Measurements from ENCODE around the gene HIVEP1.

The HIVEP1 gene

GRCh38 chr6:12020187-12020791 lies 8.2 kb downstream of the HIVEP1 start:
- no peak for DNase-seq (ENCODE audit: low read depth)

GRCh38 chr6:12022481-12022880 lies 10.4 kb downstream of the HIVEP1 start:
- no peak for DNase-seq (ENCODE audit: low read depth)

GRCh38 chr6:12022953-12023388 lies 10.9 kb downstream of the HIVEP1 start:
- DNase-seq (ENCODE audit: low read depth) = no peak

DNA sequence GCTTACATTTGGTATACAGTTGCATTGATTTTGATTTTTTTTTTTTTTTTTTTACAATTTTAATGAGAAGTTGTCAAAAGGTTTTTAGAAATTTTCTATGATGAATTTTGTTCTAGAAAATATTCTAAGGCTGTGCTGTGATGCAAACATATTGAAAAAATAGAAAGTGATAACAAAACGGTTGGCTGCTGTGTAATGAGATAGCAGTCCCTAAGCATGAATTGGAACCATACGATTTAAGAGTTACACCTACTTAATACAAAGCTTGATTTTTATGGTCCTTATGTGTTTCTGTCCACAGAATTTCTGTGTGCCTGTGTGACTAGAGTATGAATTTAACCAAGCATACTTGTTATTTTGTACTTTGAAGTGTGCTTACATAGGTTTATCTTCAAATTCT lies 12.1 kb downstream of the HIVEP1 start:
- DNase-seq (ENCODE audit: low read depth) = no peak

GRCh38 chr6:12024699-12025434 lies 12.8 kb downstream of the HIVEP1 start:
- no peak for DNase-seq (ENCODE audit: low read depth)

GRCh38 chr6:12026120-12026519 lies 14.0 kb downstream of the HIVEP1 start:
- no peak for DNase-seq (ENCODE audit: low read depth)

DNA sequence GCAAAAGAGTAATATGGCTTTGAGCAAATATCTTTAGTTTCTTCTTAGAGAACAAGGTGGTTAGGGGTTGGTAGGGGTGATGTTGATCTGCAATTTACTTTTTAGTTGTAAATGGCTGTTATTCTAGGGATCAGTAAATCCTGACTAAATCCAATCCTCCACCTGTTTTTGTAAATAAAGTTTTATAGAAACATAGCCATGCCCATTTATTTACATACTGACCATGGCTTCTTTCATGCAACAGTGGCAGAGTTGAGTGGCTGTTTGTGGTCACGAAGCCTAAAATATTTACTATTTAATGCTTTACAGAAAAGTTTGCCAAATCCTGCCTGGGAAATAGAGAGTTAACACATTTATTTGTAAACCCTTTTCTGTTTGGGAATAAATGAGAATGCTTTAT lies 14.7 kb downstream of the HIVEP1 start:
- DNase-seq (ENCODE audit: low read depth) = no peak

GRCh38 chr6:12028213-12028612 lies 16.1 kb downstream of the HIVEP1 start:
- DNase-seq (ENCODE audit: low read depth) = no peak

GRCh38 chr6:12029979-12030737 lies 18.0 kb downstream of the HIVEP1 start:
- no peak for DNase-seq (ENCODE audit: low read depth)

- DNase-seq (ENCODE audit: low read depth) = no peak
Observed at GRCh38 chr6:12030993-12031550, 19.0 kb downstream of the HIVEP1 start.

DNA sequence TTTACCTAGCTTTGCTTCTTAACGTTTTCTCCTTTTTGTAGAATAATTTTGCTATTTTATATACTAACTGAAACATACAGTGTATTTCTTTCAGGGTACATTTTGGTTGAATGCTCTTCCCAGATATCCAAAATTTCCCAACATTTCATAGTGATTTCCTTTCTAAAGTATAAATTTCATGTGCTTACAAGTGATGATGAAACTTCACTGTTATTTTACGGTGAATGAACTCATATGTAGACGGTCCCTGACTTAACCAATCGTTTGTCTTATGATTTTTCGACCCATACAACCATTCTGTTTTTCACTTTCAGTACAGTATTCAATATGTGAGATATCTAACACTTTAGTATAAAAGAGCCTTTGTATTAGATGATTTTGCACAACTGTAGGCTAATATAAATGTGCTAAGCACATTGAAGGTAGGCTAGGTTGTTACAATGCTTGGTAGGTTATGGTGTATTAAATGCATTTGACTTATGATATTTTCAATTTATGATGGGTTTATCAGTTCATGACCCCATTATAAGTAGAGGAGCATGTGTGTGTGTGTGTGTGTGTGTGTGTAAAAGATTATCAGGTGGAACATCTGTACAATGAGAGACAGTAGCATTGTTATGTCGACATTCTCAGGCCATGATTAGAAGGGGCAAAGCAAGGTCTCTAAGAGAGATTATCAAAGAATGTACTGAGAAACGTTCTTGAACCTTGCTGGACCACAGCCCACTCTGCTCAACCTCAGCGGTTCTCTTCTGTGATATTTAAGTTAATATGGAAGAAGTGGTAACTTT lies 20.9 kb downstream of the HIVEP1 start:
- no peak for DNase-seq (ENCODE audit: low read depth)

DNA sequence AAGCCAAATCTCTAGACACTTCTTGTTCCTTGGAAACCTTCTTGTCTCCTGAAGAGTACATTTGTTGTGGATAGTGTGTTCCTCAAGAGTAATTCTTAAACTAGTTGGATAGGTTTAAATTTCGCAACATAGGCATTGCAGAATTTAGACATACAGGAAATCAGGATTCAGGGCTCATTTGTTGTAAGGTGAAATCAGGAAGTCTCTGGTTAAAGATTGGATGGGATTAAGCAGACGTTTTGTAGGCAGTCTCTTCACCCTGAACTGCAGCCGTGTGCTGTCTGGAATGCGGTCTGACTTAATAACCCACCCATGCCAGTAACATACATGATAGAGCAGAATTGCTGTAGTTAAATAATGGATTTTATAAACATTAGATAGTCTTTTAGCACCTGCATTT lies 21.7 kb downstream of the HIVEP1 start:
- DNase-seq (ENCODE audit: low read depth) = no peak

DNA sequence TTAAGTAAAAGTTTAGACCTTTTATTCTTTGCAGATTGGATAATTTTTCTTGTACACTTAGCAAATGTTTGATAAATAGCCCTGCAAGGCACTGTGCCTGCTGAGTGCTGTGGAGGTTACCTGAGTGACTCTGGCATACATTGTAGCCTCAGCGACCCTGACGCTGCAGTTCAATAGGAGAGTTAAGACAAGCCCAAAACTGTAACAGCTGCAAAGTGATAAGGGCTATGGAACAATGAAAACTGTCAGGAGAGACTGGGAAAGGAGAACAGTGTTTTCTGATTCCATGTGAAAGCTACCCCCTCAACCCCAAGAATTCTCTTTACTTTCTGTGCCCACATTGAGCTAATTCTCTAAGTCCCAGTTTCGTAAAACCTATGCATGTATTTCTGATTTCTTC lies 22.2 kb downstream of the HIVEP1 start:
- no peak for DNase-seq (ENCODE audit: low read depth)

DNA sequence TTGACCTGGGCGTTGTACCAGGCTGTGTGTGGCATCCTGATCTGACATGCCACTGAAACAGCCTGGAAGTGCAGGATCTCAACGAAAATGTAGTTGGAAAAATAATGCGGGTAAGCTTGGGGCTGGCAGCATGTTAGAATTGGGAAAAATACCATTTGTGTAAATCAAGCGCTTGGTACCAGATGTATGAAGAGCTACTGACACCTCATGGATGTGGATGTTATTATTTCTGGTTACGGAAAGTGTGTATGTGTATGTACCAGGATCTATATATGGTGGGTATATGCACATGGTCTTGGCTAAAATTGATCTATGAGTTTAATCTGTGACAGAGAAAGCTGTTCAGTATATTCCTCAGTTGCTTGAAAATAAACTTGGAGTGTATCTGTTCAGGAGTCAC lies 22.7 kb downstream of the HIVEP1 start:
- DNase-seq (ENCODE audit: low read depth) = no peak

DNA sequence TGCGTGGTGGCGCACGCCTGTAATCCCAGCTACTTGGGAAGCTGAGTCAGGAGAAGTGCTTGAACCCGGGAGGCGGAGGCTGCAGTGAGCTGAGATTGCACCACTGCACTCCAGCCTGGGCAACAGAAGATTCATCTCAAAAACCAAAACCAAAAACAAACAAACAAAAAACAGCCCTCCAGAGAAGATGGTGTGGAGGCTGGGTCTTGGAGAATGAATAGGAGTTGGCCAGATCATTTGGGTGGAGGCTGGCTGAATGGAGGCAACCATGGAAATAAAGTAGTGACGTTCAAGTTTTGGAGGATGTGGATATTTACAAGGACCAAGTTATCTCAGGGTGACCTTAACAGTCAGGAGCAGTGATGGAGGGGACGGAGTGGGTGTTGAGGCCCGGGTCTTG lies 24.7 kb downstream of the HIVEP1 start:
- no peak for DNase-seq (ENCODE audit: low read depth)

GRCh38 chr6:12037798-12038197 lies 25.7 kb downstream of the HIVEP1 start:
- DNase-seq (ENCODE audit: low read depth) = no peak

DNA sequence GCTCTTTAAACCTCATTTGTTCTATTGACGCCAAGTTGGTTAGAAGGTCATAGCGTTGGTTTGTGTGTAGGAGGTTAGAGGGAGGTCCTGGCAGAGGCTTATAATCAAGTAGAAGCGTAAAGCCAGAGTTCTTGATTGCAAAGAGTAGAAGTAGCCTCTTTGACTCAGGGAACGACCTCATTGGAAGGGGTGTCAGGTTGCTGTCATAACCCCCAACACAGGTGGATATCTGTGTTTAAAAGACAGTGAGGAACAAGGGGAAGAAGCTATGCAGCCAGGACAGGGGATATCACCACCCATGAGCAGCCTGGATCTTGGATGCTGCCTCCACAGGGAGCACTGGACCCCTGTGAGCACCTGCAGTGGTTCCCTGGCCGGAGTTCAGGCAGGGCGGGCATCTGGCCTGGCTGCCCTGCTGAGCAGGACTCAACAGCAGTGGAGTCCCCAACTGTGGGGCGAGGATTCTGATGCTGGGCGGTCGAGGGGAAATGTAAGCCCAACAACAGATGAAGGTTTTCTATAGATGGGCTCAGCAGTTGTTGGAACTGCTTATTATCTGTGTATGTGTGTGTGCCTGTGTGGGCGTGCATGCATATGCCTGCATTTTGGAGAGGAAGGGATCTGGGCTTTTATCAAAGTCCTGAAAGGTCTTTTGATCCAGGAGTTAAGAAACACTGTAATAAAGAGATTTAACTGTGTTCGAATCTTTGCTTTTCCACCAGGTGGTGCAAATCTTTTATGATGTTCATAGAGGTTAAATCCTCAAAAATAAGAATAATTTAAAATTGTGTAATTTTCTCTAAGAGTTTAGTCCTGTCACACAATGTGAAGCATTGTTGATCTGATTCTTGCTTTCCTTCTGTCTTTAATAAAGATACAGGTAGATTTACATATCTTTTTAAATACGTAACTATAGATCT lies 27.7 kb downstream of the HIVEP1 start:
- no peak for DNase-seq (ENCODE audit: low read depth)

DNA sequence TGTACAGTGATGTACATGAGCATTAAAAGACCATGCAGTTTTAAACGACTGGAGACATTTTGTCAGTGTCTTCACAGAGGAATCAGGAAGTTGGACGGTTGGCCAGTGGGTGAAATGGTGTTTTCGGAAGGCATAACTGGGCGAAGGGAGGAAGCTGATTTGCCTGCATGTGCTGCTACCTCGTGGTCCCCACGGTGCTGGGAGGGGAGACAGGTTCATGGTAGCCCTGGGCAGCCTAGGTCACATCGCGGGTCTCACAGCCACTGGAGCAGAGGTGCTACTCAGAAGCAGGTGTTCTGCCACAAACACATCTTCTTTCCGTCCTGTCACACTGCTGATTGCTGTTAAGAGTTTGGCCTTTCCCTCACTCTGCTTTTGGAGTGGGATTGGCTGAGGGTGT lies 35.2 kb downstream of the HIVEP1 start:
- no peak for DNase-seq (ENCODE audit: low read depth)

DNA sequence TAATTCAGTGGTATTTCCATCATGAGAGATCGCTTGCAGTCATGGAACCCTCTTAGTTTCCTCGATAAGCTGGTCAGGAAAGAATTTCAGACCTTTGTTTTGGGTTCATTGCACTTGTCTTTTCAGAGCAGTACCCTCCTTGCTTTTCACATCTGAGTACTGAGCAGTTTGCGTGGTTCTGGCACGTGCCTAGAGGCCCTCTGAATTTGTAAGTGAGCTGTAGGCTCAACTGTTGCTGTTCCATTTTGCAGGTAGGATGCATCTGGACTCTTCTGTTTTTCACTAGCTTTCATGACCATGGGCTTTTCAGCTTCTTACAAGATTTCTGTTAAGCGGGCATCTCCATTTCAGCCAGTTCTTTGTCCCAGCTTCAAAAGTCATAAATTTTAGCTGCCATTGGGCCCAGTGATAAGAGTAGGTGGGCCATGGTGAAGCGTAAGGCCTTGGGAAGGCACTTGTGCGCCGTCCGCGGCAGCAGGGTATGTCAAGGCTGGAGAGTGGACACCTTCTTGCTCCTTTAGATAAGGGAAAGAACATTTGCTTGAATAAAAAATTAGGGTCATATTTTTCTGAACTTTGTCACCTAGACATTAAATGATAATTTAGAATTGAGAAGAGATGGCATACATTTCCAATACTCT lies 35.8 kb downstream of the HIVEP1 start:
- DNase-seq (ENCODE audit: low read depth) = no peak

DNA sequence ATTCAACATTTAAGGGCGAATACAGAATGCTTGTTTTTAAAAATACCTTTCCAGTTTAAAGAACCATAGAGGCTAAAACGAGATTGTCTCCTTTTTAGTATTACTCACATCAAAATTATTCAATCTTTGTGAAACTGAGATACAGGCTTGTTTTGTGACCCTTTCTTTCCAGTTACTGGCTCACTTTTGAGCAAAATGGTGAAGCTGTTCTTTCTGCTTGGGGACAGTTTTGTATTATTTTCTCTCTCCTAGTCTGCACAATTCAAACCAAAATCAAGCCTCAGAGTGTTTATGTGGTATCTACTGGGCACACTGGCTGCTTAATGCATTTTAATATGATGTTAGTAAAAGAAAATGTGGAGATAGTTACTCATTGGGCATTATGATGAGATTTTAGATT lies 36.5 kb downstream of the HIVEP1 start:
- DNase-seq (ENCODE audit: low read depth) = no peak

DNA sequence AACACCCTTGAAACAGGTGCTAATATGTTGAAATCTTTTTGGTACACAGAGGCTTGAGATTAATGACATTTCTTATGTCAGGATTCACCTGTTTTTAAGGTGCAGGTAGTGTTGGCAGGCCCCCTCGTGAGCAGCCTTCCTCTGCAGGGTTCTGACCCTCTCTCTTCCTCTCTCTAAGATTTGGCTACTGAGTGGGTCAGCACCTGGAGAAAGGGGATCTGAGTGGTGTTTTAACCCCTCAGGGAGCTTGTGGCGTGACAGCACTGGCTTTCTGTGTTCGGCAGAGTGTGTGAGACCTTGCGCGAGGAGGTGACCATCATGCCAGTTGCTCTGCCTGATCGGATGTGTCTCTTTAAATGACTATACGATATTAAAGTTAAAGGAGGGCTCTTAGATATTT lies 37.1 kb downstream of the HIVEP1 start:
- no peak for DNase-seq (ENCODE audit: low read depth)
